HepG2 (cell line): ENCODE results near the gene HEXA. TPM values are rescaled to one million over a fixed set of nuclear protein-coding genes. Genes with fewer than 3 reads are reported as not detected.

ENCODE experiments used
- ATAC-seq: fragments of 200-7000 bp; cut with Tn5 transposase; 3 replicates; pipeline ENCODE4 v1.9.1; 2020; ENCODE audit warnings: mild to moderate bottlenecking, moderate library complexity
- BruUV-seq: library from RNA; stranded (reverse); fragments of 400-500 nt; replicated peaks from 2 replicates; lab custom pipeline; 2021; lab: Mats Ljungman, UMichigan
- CTCF ChIA-PET: fragments of 300-600 bp; formaldehyde crosslinking; extraction: SDS; loops from one replicate; lab custom pipeline; 2021; ENCODE audit warnings: low total read pairs, inconsistent platforms, low intra/inter-chr PET ratio; lab: Yijun Ruan, JAX
- POLR2A ChIA-PET: fragments of 350-600 bp; sonication (Branson Sonifier 250); formaldehyde crosslinking; loops from one replicate; lab custom pipeline; 2020; ENCODE audit warnings: antibody characterized with exemption, inconsistent platforms; lab: Yijun Ruan, JAX
- DNase-seq: peaks from one replicate; pipeline ENCODE4 v3.0.0-alpha.2; 2015; ENCODE audit warnings: low spot score
- FAIRE-seq: peaks from 3 replicates; lab custom pipeline; 2011; peaks lifted over from hg19 to GRCh38; lab: Jason Lieb, UNC
- H2AFZ ChIP-seq: one replicate; pipeline ENCODE4 v1.6.1; 2011; ENCODE audit warnings: low read length, inconsistent platforms
- H3K27ac ChIP-seq: fragments of 300-600 bp; 3 replicates; pipeline ENCODE4 v1.8.0; 2011; ENCODE audit warnings: mixed run types, mild to moderate bottlenecking, mixed read lengths, low read length, inconsistent platforms; ENCODE audit not compliant: insufficient read depth; ENCODE audit errors: extremely low read length
- H3K27me3 ChIP-seq, 2 experiments: fragments of 200-600 bp in 1 of 2; 2 replicates in 1 of 2; 3 replicates in 1 of 2; pipeline versions ENCODE4 v1.6.0 to v1.8.0; 2011; ENCODE audit warnings: low read length in 2 of 2, mild to moderate bottlenecking in 2 of 2, moderate library complexity in 2 of 2, inconsistent platforms in 1 of 2; ENCODE audit not compliant: insufficient read depth in 2 of 2, control insufficient read depth in 1 of 2
- H3K36me3 ChIP-seq, 2 experiments: fragments of 200-600 bp in 1 of 2; replicated peaks in 1 of 2; 2 replicates in 1 of 2; 3 replicates in 1 of 2; pipeline versions ENCODE4 v1.5.1 to v1.8.0; 2011; ENCODE audit warnings: low read length in 2 of 2, inconsistent platforms in 1 of 2; ENCODE audit not compliant: insufficient read depth in 2 of 2, control insufficient read depth in 1 of 2
- H3K4me1 ChIP-seq: 2 replicates; pipeline ENCODE4 v1.5.1; 2012; ENCODE audit warnings: low read length, inconsistent platforms; ENCODE audit not compliant: insufficient read depth
- H3K4me2 ChIP-seq: 2 replicates; pipeline ENCODE4 v1.6.0; 2011; ENCODE audit warnings: low read depth, low read length, inconsistent platforms
- H3K4me3 ChIP-seq, 3 experiments: fragments of 200-600 bp in 1 of 3; sonication (generic), shearing (Covaris generic) in 1 of 3; replicated peaks in 1 of 3; 2 replicates each; pipeline ENCODE4 v1.5.1; 2011 to 2016; ENCODE audit warnings: low read length in 3 of 3, inconsistent platforms in 2 of 3, low read depth in 2 of 3, mild to moderate bottlenecking in 2 of 3, control low read depth in 1 of 3, mixed read lengths in 1 of 3; ENCODE audit not compliant: insufficient read depth in 1 of 3
- H3K79me2 ChIP-seq: one replicate; pipeline ENCODE4 v1.6.1; 2011; ENCODE audit warnings: low read length, inconsistent platforms; ENCODE audit not compliant: insufficient read depth
- H3K9ac ChIP-seq: 2 replicates; pipeline ENCODE4 v1.6.0; 2011; ENCODE audit warnings: mild to moderate bottlenecking, low read depth, low read length, inconsistent platforms; ENCODE audit not compliant: insufficient read depth
- H3K9me3 ChIP-seq: 2 replicates; pipeline ENCODE4 v1.5.1; 2012; ENCODE audit warnings: mild to moderate bottlenecking, low read length
- H4K20me1 ChIP-seq: 2 replicates; pipeline ENCODE4 v1.6.0; 2011; ENCODE audit warnings: inconsistent platforms, mild to moderate bottlenecking, low read length, moderate library complexity; ENCODE audit not compliant: insufficient read depth
- GTF3A ChIP-seq: sonication (generic); formaldehyde crosslinking; conservative IDR thresholded peaks from 2 replicates; pipeline ENCODE4 v1.4.0; 2020; ENCODE audit warnings: mild to moderate bottlenecking, missing genetic modification reagents
- MAFK ChIP-seq, 2 experiments: IDR thresholded peaks in 1 of 2; conservative IDR thresholded peaks in 1 of 2; 2 replicates each; pipeline ENCODE4 v1.6.1; 2011; ENCODE audit warnings: improper control_type of control experiment in 2 of 2, low read length in 2 of 2
- MATR3 ChIP-seq: sonication (generic); formaldehyde crosslinking; IDR thresholded peaks from 2 replicates; pipeline ENCODE4 v1.4.0; 2020; ENCODE audit warnings: missing genetic modification reagents
- MED8 ChIP-seq: sonication (generic); formaldehyde crosslinking; IDR thresholded peaks from 2 replicates; pipeline ENCODE4 v1.8.1; 2023; ENCODE audit warnings: mild to moderate bottlenecking, missing genetic modification reagents; ENCODE audit not compliant: insufficient replicate concordance
- SP140L ChIP-seq: sonication (generic); formaldehyde crosslinking; IDR thresholded peaks from 2 replicates; pipeline ENCODE4 v1.4.0; 2020; ENCODE audit warnings: missing genetic modification reagents, borderline replicate concordance
- ZC3H13 ChIP-seq: sonication (generic); formaldehyde crosslinking; IDR thresholded peaks from 2 replicates; pipeline ENCODE4 v1.8.1; 2023; ENCODE audit warnings: mild to moderate bottlenecking, missing genetic modification reagents, moderate library complexity
- ZFP37 ChIP-seq: sonication (generic); formaldehyde crosslinking; IDR thresholded peaks from 2 replicates; pipeline ENCODE4 v1.4.0; 2020; ENCODE audit warnings: missing genetic modification reagents, borderline replicate concordance
- ZFY ChIP-seq: sonication (generic); formaldehyde crosslinking; IDR thresholded peaks from 2 replicates; pipeline ENCODE4 v1.4.0; 2020; ENCODE audit warnings: missing genetic modification reagents
- ZKSCAN1 ChIP-seq: fragments of 150-350 bp; IDR thresholded peaks from 2 replicates; pipeline ENCODE4 v1.6.1; 2014; ENCODE audit warnings: low read length
- ZNF354B ChIP-seq: sonication (generic); formaldehyde crosslinking; IDR thresholded peaks from 2 replicates; pipeline ENCODE4 v1.8.0; 2022; ENCODE audit warnings: mild to moderate bottlenecking, missing genetic modification reagents
- ZNF382 ChIP-seq: sonication (generic); formaldehyde crosslinking; IDR thresholded peaks from 2 replicates; pipeline ENCODE4 v1.5.0; 2020; ENCODE audit warnings: missing genetic modification reagents, mild to moderate bottlenecking, borderline replicate concordance
- ZNF441 ChIP-seq: sonication (generic); formaldehyde crosslinking; IDR thresholded peaks from 2 replicates; pipeline ENCODE4 v1.7.0; 2021; ENCODE audit warnings: missing genetic modification reagents, borderline replicate concordance
- ZNF558 ChIP-seq: sonication (generic); formaldehyde crosslinking; IDR thresholded peaks from 2 replicates; pipeline ENCODE4 v1.9.0; 2022; ENCODE audit warnings: mild to moderate bottlenecking, missing genetic modification reagents, borderline replicate concordance
- ZNF598 ChIP-seq: sonication (generic); formaldehyde crosslinking; IDR thresholded peaks from 2 replicates; pipeline ENCODE4 v1.5.1; 2020; ENCODE audit warnings: mild to moderate bottlenecking, missing genetic modification reagents, borderline replicate concordance
- ZNF704 ChIP-seq: sonication (generic); formaldehyde crosslinking; IDR thresholded peaks from 2 replicates; pipeline ENCODE4 v1.8.1; 2023; ENCODE audit warnings: mild to moderate bottlenecking, inconsistent platforms, moderate library complexity, missing genetic modification reagents, borderline replicate concordance
- WGBS: methylation state at CpG from one replicate; pipeline ENCODE4 v1.1.6; 2017; ENCODE audit warnings: low lambda C conversion rate; 5-methylcytosine and 5-hydroxymethylcytosine counted together
- in situ Hi-C: cut with HindIII; loops from 2 replicates; pipeline ENCODE4 v1.10.0; 2017; ENCODE audit warnings: low pct_unique_long_range_greater_than_20kb; ENCODE audit not compliant: extremely low pct_ligation_motif_present
- intact Hi-C: fragments of 100-400 bp; cut with micrococcal nuclease; formaldehyde crosslinking; loops from one replicate; pipeline ENCODE4 v1.10.0; 2022; ENCODE audit not compliant: unreplicated experiment
- polyA plus RNA-seq, 8 experiments: library from polyadenylated mRNA; depleted of rRNA in 3 of 8; stranded (reverse) in 7 of 8; unstranded in 1 of 8; fragments of >200 nt; fragmentation: Illumina TruSeq in 4 of 8; extraction: Trizol in 4 of 8; gene quantifications; 2 replicates each; pipeline versions ENCODE4 v1.2.1 to v1.2.3, GENCODE V29; 2011 to 2016; ENCODE audit warnings: low read depth in 4 of 8, missing spikeins in 1 of 8, mixed read lengths in 1 of 8; ENCODE audit not compliant: insufficient read depth in 1 of 8
- total RNA-seq, 5 experiments: library from RNA; depleted of rRNA; stranded (reverse); fragments of >200 nt; fragmentation: Illumina TruSeq; extraction: Trizol; gene quantifications; 2 replicates each; pipeline ENCODE4 v1.2.3, GENCODE V29; 2016; ENCODE audit warnings: low read depth in 1 of 5
- TF ChIP-seq, protein P1 (sequence below): sonication (generic); formaldehyde crosslinking; IDR thresholded peaks from 2 replicates; pipeline ENCODE4 v1.9.0; 2021; ENCODE audit warnings: missing genetic modification reagents, borderline replicate concordance

HEXA gene
- total and polyA plus RNA-seq, 2 of the 13 experiments (the other 11 are each of a cell fraction or from before 2014, with no cell fraction given): 106 to 219 TPM

DNA sequence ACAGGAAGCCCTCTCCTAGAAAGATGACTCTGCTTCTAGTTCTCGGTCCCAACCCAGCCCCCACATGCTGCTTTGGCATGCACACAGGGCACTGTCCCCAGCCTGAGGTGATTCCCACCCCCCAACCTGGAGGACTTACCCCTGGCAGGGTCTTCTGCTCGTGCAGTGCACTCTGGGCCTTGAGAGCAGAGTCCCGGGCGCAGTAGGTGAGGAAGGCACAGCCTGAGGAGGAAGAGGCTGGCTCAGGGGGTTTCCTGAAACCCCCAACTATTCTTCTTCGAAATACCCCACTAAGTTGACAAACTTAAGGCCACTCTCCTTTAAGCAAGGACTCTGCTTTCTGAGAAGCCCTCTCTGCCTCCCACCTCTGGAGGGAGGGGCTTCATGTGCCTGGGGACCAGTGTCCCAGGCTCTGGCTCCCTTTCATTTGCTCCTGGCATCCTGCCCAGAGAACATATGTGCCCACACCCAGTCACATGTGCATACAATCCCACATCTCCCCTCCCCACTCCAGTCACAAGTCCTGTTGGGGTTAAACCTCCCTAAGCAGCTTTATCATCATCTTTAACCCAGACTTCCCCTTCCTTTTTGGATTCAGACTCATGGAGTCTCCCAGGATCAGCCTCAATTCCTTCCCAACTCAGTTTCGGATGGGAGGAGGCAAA, 60.0 kb downstream of the HEXA start:
- Histone ChIP-seq H4K20me1 (no peaks in the 10 kb centered on the region), H3K27ac (no peak overlapping the region), H3K27me3 (no peaks in the 10 kb centered on the region), H3K79me2 (no peaks in the 10 kb centered on the region), H3K4me2 (no peak overlapping the region), H3K9me3 (no peaks in the 10 kb centered on the region), H3K4me3 (no peak overlapping the region), H3K36me3 (no peaks in the 10 kb centered on the region), H2AFZ (no peak overlapping the region), H3K4me1 (peaks cover 7% of the 10 kb centered on the region; the same call in 1 of the 2 replicates), H3K9ac (no peak overlapping the region)
- intact Hi-C loops: no loop called here
- DNase-seq (no peak), ATAC-seq (no peak), FAIRE-seq (no peak)
- ChIA-PET POLR2A (no interaction called here), CTCF (no interaction called here)
- WGBS: 68% methylated on average over 2 of the region's 6 CpGs
- BruUV-seq: no TSS peak
- in situ Hi-C loops: no loop called here
- TF ChIP-seq MATR3 (CRISPR knock-in tag): no peak
- no peak for TF ChIP-seq ZFY (CRISPR knock-in tag)
- TF ChIP-seq ZNF441 (CRISPR knock-in tag): no peak
- no peak for TF ChIP-seq ZNF382 (CRISPR knock-in tag)
- no peak for TF ChIP-seq ZFP37 (CRISPR knock-in tag)
- TF ChIP-seq ZC3H13 (CRISPR knock-in tag): no peak
- no peak for TF ChIP-seq ZKSCAN1

GRCh38 chr15:72313881-72314280, 61.9 kb downstream of the HEXA start:
- Histone ChIP-seq H3K4me2 (no peak overlapping the region), H3K4me3 (no peak overlapping the region), H3K4me1 (peaks cover 7% of the 10 kb centered on the region; the same call in 1 of the 2 replicates), H3K9me3 (no peaks in the 10 kb centered on the region), H3K79me2 (no peaks in the 10 kb centered on the region), H3K27me3 (no peaks in the 10 kb centered on the region), H4K20me1 (no peaks in the 10 kb centered on the region), H3K27ac (no peak overlapping the region), H3K9ac (no peak overlapping the region), H2AFZ (no peak overlapping the region), H3K36me3 (no peaks in the 10 kb centered on the region)
- BruUV-seq: no TSS peak
- FAIRE-seq: no peak
- intact Hi-C loops: no loop called here
- ChIA-PET POLR2A (no interaction called here), CTCF (no interaction called here)
- no peak for ATAC-seq
- 84% methylated on average over 2 of the region's 2 CpGs for WGBS
- in situ Hi-C loops: no loop called here
- no peak for DNase-seq
- no peak for TF ChIP-seq ZNF558 (CRISPR knock-in tag)
- TF ChIP-seq ZNF704 (CRISPR knock-in tag): no peak
- TF ChIP-seq MED8 (CRISPR knock-in tag): no peak
- no peak for TF ChIP-seq GTF3A (CRISPR knock-in tag)
- no peak for TF ChIP-seq ZNF598 (CRISPR knock-in tag)
- no peak for TF ChIP-seq ZNF354B (CRISPR knock-in tag)
- TF ChIP-seq MAFK (conservative IDR thresholded peaks at IDR 0.05 in 1 of 2, IDR thresholded peaks at IDR 0.05 in 1 of 2; ENCODE audit: low read length in 2 of 2): no peak
- TF ChIP-seq, protein P1, sequence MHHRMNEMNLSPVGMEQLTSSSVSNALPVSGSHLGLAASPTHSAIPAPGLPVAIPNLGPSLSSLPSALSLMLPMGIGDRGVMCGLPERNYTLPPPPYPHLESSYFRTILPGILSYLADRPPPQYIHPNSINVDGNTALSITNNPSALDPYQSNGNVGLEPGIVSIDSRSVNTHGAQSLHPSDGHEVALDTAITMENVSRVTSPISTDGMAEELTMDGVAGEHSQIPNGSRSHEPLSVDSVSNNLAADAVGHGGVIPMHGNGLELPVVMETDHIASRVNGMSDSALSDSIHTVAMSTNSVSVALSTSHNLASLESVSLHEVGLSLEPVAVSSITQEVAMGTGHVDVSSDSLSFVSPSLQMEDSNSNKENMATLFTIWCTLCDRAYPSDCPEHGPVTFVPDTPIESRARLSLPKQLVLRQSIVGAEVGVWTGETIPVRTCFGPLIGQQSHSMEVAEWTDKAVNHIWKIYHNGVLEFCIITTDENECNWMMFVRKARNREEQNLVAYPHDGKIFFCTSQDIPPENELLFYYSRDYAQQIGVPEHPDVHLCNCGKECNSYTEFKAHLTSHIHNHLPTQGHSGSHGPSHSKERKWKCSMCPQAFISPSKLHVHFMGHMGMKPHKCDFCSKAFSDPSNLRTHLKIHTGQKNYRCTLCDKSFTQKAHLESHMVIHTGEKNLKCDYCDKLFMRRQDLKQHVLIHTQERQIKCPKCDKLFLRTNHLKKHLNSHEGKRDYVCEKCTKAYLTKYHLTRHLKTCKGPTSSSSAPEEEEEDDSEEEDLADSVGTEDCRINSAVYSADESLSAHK: no peak
- TF ChIP-seq SP140L (CRISPR knock-in tag): no peak
